ENCODE measurements around the gene EGLN3. TPM values are rescaled to one million over a fixed set of nuclear protein-coding genes. Genes with fewer than 3 reads are reported as not detected.

EGLN3 gene
- total and polyA plus RNA-seq, 7 experiments from 2014 or later = 0.71 to 96.5 (median 1.3) TPM

DNA sequence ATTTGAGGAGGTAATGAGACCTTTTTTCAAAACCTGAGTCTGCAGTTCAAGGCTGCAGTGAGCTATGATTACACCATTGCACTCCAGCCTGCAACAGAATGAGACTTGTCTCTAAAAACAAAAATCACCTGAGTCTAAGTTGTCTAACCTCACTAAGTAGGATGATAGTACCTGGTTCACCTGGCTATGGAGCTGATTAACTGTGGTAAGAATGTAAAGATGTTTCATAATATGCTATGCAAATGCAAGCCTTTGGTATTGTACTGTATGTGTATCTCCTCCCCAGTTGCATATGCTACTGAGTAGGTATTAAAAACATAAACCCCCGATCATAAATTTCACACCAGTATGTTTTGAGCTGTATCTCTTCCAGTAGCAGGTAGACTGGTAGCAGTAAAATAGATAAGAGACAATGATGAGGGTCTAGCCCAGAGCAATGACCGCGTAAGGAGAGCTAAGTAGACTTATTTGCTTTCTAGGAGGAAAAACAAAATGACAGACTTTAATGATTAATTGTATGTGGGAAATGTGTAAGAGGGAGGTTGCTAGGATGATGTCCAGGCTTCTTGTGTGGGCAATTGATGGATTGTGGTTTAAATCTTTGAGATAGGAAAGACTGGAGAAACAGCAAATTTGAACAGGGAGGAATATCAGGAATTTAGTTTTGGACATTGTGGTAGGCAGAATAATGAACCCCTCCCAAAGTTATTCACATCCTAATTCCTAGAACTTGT lies 41.6 kb upstream of the EGLN3 start:
- POLR2A ChIA-PET = no interaction called here
- Mint-ChIP-seq H3K36me3 (peaks cover 0 to 43% (median 5%) of the 10 kb centered on the region in 5 donors), H3K9me3 (peaks cover 0 to 6% (median 0%) of the 10 kb centered on the region in 11 donors), H3K27ac (no peak overlapping the region), H3K4me1 (peaks cover 0 to 24% (median 5%) of the 10 kb centered on the region in 7 donors), H3K4me3 (no peak overlapping the region), H3K27me3 (peaks cover 0 to 31% (median 0%) of the 10 kb centered on the region in 5 donors)
- Histone ChIP-seq H3K27me3 (ENCODE audit: control insufficient read depth in 2 of 2, insufficient read depth in 2 of 2, low read length in 2 of 2) (no peaks in the 10 kb centered on the region), H3K9me3 (ENCODE audit: control insufficient read depth in 2 of 3, low read length in 3 of 3) (no peaks in the 10 kb centered on the region), H3K4me1 (ENCODE audit: control insufficient read depth in 2 of 2, insufficient read depth in 2 of 2, low read length in 2 of 2) (no peaks in the 10 kb centered on the region), H3K27ac (ENCODE audit: low read depth, low read length) (no peak overlapping the region), H3K4me3 (ENCODE audit: low read length) (no peak overlapping the region), H3K36me3 (ENCODE audit: control insufficient read depth in 2 of 3, insufficient read depth in 3 of 3, low read length in 3 of 3) (no peaks in the 10 kb centered on the region)
- ATAC-seq (no peak), DNase-seq (no peak)
- intact Hi-C loops (cut with micrococcal nuclease) = no loop called here
- CTCF ChIA-PET = no interaction called here

- Mint-ChIP-seq H3K27me3 (peaks cover 0 to 22% (median 0%) of the 10 kb centered on the region in 5 donors), H3K36me3 (peaks cover 0 to 42% (median 9%) of the 10 kb centered on the region in 5 donors), H3K27ac (no peak overlapping the region), H3K4me1 (peaks cover 0 to 26% (median 5%) of the 10 kb centered on the region in 7 donors), H3K9me3 (peaks cover 0 to 5% (median 0%) of the 10 kb centered on the region in 11 donors), H3K4me3 (no peak overlapping the region)
- Histone ChIP-seq H3K4me1 (ENCODE audit: control insufficient read depth in 2 of 2, insufficient read depth in 2 of 2, low read length in 2 of 2) (no peaks in the 10 kb centered on the region), H3K27me3 (ENCODE audit: control insufficient read depth in 2 of 2, insufficient read depth in 2 of 2, low read length in 2 of 2) (no peaks in the 10 kb centered on the region), H3K27ac (ENCODE audit: low read depth, low read length) (no peak overlapping the region), H3K36me3 (ENCODE audit: control insufficient read depth in 2 of 3, insufficient read depth in 3 of 3, low read length in 3 of 3) (no peaks in the 10 kb centered on the region), H3K4me3 (ENCODE audit: low read length) (no peak overlapping the region), H3K9me3 (ENCODE audit: control insufficient read depth in 2 of 3, low read length in 3 of 3) (no peaks in the 10 kb centered on the region)
- no peak for ATAC-seq
- ChIA-PET POLR2A (no interaction called here), CTCF (no interaction called here)
- DNase-seq = no peak
- intact Hi-C loops (cut with micrococcal nuclease) = no loop called here
Observed at GRCh38 chr14:33990790-33991189, 39.9 kb upstream of the EGLN3 start.

- H3K4me3 Mint-ChIP-seq = no peak overlapping the region
- Histone ChIP-seq H3K36me3 (ENCODE audit: control insufficient read depth in 2 of 3, insufficient read depth in 3 of 3, low read length in 3 of 3) (no peaks in the 10 kb centered on the region), H3K27me3 (ENCODE audit: control insufficient read depth in 2 of 2, insufficient read depth in 2 of 2, low read length in 2 of 2) (no peaks in the 10 kb centered on the region), H3K9me3 (ENCODE audit: control insufficient read depth in 2 of 3, low read length in 3 of 3) (peaks cover 0 to 6% (median 0%) of the 10 kb centered on the region in 3 experiments), H3K27ac (ENCODE audit: low read depth, low read length) (no peak overlapping the region), H3K4me1 (ENCODE audit: control insufficient read depth in 2 of 2, insufficient read depth in 2 of 2, low read length in 2 of 2) (no peaks in the 10 kb centered on the region), H3K4me3 (ENCODE audit: low read length) (no peak overlapping the region)
- H3K27ac Mint-ChIP-seq = no peak overlapping the region
- ATAC-seq (no peak), DNase-seq (no peak)
- CTCF ChIA-PET = no interaction called here
- peaks cover 0 to 54% (median 8%) of the 10 kb centered on the region in 5 donors for H3K36me3 Mint-ChIP-seq
- intact Hi-C loops (cut with micrococcal nuclease) = no loop called here
- H3K4me1 Mint-ChIP-seq = peaks cover 0 to 26% (median 5%) of the 10 kb centered on the region in 7 donors
- peaks cover 0 to 10% (median 0%) of the 10 kb centered on the region in 5 donors for H3K27me3 Mint-ChIP-seq
- H3K9me3 Mint-ChIP-seq = peaks cover 0 to 20% (median 7%) of the 10 kb centered on the region in 11 donors
- POLR2A ChIA-PET = no interaction called here
Observed at GRCh38 chr14:33987565-33988080, 36.7 kb upstream of the EGLN3 start.

DNA sequence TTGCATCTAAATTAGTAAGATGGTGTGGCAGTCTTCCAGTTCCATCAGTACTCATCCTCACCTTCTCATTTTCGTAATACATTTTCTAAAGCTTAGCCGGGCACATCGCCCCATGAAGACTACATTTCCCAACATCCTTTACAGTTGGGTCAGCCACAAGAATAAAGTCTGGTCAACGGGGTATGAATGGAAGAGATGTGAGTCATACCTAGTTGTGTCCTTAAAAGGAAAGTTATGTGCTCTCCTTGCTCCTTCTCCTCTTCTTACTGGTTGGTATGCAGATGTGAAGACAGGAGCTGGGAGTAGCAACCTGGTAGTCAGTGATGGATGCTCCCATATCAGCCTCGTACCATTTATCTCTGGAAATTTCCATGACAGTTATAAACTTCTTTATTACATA lies 35.9 kb upstream of the EGLN3 start:
- H3K36me3 Mint-ChIP-seq = peaks cover 0 to 47% (median 4%) of the 10 kb centered on the region in 5 donors
- ChIA-PET CTCF (no interaction called here), POLR2A (no interaction called here)
- H3K9me3 Mint-ChIP-seq = peaks cover 0 to 20% (median 7%) of the 10 kb centered on the region in 11 donors
- no peaks in the 10 kb centered on the region for H3K4me1 ChIP-seq (ENCODE audit: control insufficient read depth in 2 of 2, insufficient read depth in 2 of 2, low read length in 2 of 2)
- DNase-seq (no peak), ATAC-seq (no peak)
- no peaks in the 10 kb centered on the region for H3K36me3 ChIP-seq (ENCODE audit: control insufficient read depth in 2 of 3, insufficient read depth in 3 of 3, low read length in 3 of 3)
- peaks cover 0 to 23% (median 5%) of the 10 kb centered on the region in 7 donors for H3K4me1 Mint-ChIP-seq
- intact Hi-C loops (cut with micrococcal nuclease) = no loop called here
- no peak overlapping the region for H3K27ac Mint-ChIP-seq
- no peak overlapping the region for H3K4me3 Mint-ChIP-seq
- H3K4me3 ChIP-seq (ENCODE audit: low read length) = no peak overlapping the region
- H3K27me3 Mint-ChIP-seq = peaks cover 0 to 3% (median 0%) of the 10 kb centered on the region in 5 donors
- no peaks in the 10 kb centered on the region for H3K27me3 ChIP-seq (ENCODE audit: control insufficient read depth in 2 of 2, insufficient read depth in 2 of 2, low read length in 2 of 2)
- H3K9me3 ChIP-seq (ENCODE audit: control insufficient read depth in 2 of 3, low read length in 3 of 3) = peaks cover 0 to 6% (median 0%) of the 10 kb centered on the region in 3 experiments
- no peak overlapping the region for H3K27ac ChIP-seq (ENCODE audit: low read depth, low read length)

- Histone ChIP-seq H3K4me1 (ENCODE audit: control insufficient read depth in 2 of 2, insufficient read depth in 2 of 2, low read length in 2 of 2) (no peaks in the 10 kb centered on the region), H3K36me3 (ENCODE audit: control insufficient read depth in 2 of 3, insufficient read depth in 3 of 3, low read length in 3 of 3) (no peaks in the 10 kb centered on the region), H3K27ac (ENCODE audit: low read depth, low read length) (no peak overlapping the region), H3K9me3 (ENCODE audit: control insufficient read depth in 2 of 3, low read length in 3 of 3) (peaks cover 0 to 6% (median 0%) of the 10 kb centered on the region in 3 experiments), H3K4me3 (ENCODE audit: low read length) (no peak overlapping the region), H3K27me3 (ENCODE audit: control insufficient read depth in 2 of 2, insufficient read depth in 2 of 2, low read length in 2 of 2) (no peaks in the 10 kb centered on the region)
- DNase-seq = no peak
- Mint-ChIP-seq H3K4me1 (peaks cover 0 to 15% (median under 1%) of the 10 kb centered on the region in 7 donors), H3K27ac (no peak overlapping the region), H3K9me3 (peaks cover 0 to 20% (median 7%) of the 10 kb centered on the region in 11 donors), H3K27me3 (peaks cover 0 to 2% (median 0%) of the 10 kb centered on the region in 5 donors), H3K4me3 (no peak overlapping the region), H3K36me3 (peaks cover 0 to 46% (median 4%) of the 10 kb centered on the region in 5 donors)
- ATAC-seq = no peak
- intact Hi-C loops (cut with micrococcal nuclease) = no loop called here
- ChIA-PET POLR2A (no interaction called here), CTCF (no interaction called here)
Observed at GRCh38 chr14:33985242-33985641, 34.4 kb upstream of the EGLN3 start.

DNA sequence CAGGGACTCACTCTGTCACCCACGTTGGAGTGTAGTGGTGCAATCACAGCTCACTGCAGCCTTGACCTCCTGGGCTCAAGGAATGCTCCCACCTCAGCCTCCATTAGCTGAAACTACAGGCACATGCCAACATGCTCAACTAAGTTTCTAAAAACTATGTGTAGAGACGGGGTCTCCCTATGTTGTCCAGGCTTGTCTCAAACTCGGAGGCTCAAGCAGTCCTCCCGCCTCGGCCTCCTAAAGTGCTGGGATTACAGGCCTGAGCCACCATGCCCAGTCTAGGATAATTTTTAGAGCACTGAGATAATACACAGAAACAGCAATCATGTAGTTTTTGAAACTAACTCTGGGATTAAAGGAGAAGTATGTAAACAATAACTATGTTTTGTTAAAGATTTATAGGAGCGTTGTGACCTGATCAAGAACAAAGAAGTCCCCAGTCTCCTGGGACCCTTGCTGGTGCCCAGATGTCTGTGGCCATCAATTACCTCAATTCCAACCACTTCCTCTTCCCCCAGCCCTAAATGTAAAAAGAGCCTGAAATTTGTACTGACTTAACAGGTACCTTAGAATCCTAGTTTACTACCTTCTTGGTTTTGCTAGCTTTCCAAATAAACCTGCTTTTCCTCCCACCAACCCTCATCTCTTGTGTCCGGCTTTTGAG lies 28.9 kb upstream of the EGLN3 start:
- no peak overlapping the region for H3K4me3 ChIP-seq (ENCODE audit: low read length)
- Mint-ChIP-seq H3K36me3 (peaks cover 0 to 16% (median 0%) of the 10 kb centered on the region in 5 donors), H3K27ac (no peak overlapping the region), H3K27me3 (peaks cover 0 to 29% (median 0%) of the 10 kb centered on the region in 5 donors), H3K4me3 (no peak overlapping the region), H3K4me1 (peaks cover 0 to 30% (median 0%) of the 10 kb centered on the region in 7 donors), H3K9me3 (peaks cover 0 to 11% (median under 1%) of the 10 kb centered on the region in 11 donors)
- no peaks in the 10 kb centered on the region for H3K9me3 ChIP-seq (ENCODE audit: control insufficient read depth in 2 of 3, low read length in 3 of 3)
- no peak overlapping the region for H3K27ac ChIP-seq (ENCODE audit: low read depth, low read length)
- CTCF ChIA-PET = no interaction called here
- no peaks in the 10 kb centered on the region for H3K36me3 ChIP-seq (ENCODE audit: control insufficient read depth in 2 of 3, insufficient read depth in 3 of 3, low read length in 3 of 3)
- H3K27me3 ChIP-seq (ENCODE audit: control insufficient read depth in 2 of 2, insufficient read depth in 2 of 2, low read length in 2 of 2) = no peaks in the 10 kb centered on the region
- intact Hi-C loops (cut with micrococcal nuclease) = no loop called here
- ATAC-seq (no peak), DNase-seq (no peak)
- POLR2A ChIA-PET = no interaction called here
- no peaks in the 10 kb centered on the region for H3K4me1 ChIP-seq (ENCODE audit: control insufficient read depth in 2 of 2, insufficient read depth in 2 of 2, low read length in 2 of 2)
